ENCODE measurements around the gene PPFIBP1. TPM values are rescaled to one million over a fixed set of nuclear protein-coding genes. Genes with fewer than 3 reads are reported as not detected.

PPFIBP1 gene
- polyA plus RNA-seq, 2 of the 4 experiments (the other 2 are of a cell fraction) = 24.8 to 89.0 TPM

DNA sequence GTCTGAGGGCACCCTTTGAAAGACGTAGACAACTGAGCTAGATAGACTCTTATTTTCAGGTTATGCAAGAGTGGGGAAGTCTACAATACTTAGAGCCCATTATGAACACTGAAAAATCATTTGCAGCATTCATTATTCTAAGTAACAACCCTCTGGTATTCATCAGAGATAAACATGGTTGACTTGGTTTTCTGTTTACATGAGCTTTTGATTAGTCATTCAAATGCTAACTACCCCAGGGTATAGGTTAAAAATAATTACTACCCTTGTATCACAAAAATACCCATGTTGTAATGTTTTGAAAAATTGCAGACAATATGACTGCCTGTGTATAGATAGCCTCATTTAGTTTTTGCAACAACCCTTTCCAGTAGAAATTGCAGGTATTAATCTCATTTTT, 78.5 kb downstream of the PPFIBP1 start:
- Histone ChIP-seq H3K4me1 (peaks cover 13% of the 10 kb centered on the region), H3K27ac (no peak overlapping the region), H3K4me3 (no peak overlapping the region), H3K9me3 (peaks cover 8% of the 10 kb centered on the region; the same call in 1 of the 3 replicates), H3K4me2 (no peak overlapping the region)
- POLR2A ChIA-PET = interaction anchor here (1.0 kb wide), 1 partner anchor 79 kb away, joined by 3 read pairs; the partner anchor contains the start of gene PPFIBP1
- WGBS (ENCODE audit: missing lambda C conversion rate) = 77% methylated on average over 1 of the region's 1 CpG
- FAIRE-seq (no peak), ATAC-seq (no peak), DNase-seq (ENCODE audit: low read depth in 1 of 2, low spot score in 1 of 2) (no peak)
- TF ChIP-seq CBX2 (IDR thresholded peaks at IDR 0.05; ENCODE audit: borderline replicate concordance, low read depth) (no peak), CHD4 (IDR thresholded peaks at IDR 0.05; ENCODE audit: borderline replicate concordance) (no peak), ZFP36 (IDR thresholded peaks at IDR 0.05; ENCODE audit: borderline replicate concordance, partially characterized antibody) (no peak), TFCP2L1 (CRISPR knock-in tag; IDR thresholded peaks at IDR 0.05) (no peak), NFE2L2 (conservative IDR thresholded peaks at IDR 0.05; ENCODE audit: low read length) (no peak), HDAC2 (IDR thresholded peaks at IDR 0.05) (no peak), HOXB5 (CRISPR knock-in tag; IDR thresholded peaks at IDR 0.05) (no peak), HOXA7 (CRISPR knock-in tag; IDR thresholded peaks at IDR 0.05) (no peak), SMC3 (IDR thresholded peaks at IDR 0.05) (no peak), KDM1A (IDR thresholded peaks at IDR 0.05; ENCODE audit: low read depth) (no peak), EP300 (IDR thresholded peaks at IDR 0.05) (no peak), CHD2 (IDR thresholded peaks at IDR 0.05; ENCODE audit: low read length, partially characterized antibody) (no peak), RCOR1 (IDR thresholded peaks at IDR 0.05; ENCODE audit: low read depth, low read length) (no peak)
- CTCF ChIA-PET = interaction anchor here (0.5 to 1.1 kb wide), 2 partner anchors 11 to 818 kb away, joined by 3 read pairs; no protein-coding TSS in a partner anchor

DNA sequence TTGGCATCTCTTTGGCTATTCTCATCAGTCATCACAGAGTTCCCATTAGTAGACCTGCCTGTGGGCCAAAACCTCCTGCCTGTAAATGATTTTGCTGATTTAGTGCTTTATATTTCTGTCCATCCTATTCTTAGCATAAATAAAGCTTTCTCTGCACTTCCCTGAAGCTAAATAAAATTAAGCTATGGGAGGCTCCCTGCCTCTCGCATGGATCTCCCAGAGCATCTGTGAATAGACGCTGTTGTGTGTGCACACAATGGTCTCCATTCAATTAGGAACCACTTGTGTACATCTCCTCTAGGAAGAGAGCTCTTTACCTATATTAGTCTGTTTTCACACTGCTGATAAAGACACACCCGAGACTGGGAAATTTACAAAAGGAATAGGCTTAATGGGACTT, 80.4 kb downstream of the PPFIBP1 start:
- DNase-seq (ENCODE audit: low read depth in 1 of 2, low spot score in 1 of 2) (no peak), FAIRE-seq (no peak), ATAC-seq (no peak)
- WGBS (ENCODE audit: missing lambda C conversion rate) = 91% methylated on average over 3 of the region's 3 CpGs
- POLR2A ChIA-PET = no interaction called here
- H3K27ac ChIP-seq = no peak overlapping the region
- peaks cover 8% of the 10 kb centered on the region; the same call in 1 of the 3 replicates for H3K9me3 ChIP-seq
- TF ChIP-seq MAFK (IDR thresholded peaks at IDR 0.05; ENCODE audit: partially characterized antibody) (peak; percentile 20), FOSL2 (IDR thresholded peaks at IDR 0.05) (no peak), FOSL2 (CRISPR knock-in tag; IDR thresholded peaks at IDR 0.05) (no peak), FOSB (CRISPR knock-in tag; IDR thresholded peaks at IDR 0.05) (no peak), EP300 (IDR thresholded peaks at IDR 0.05) (no peak), ZNF302 (CRISPR knock-in tag; IDR thresholded peaks at IDR 0.05) (no peak), HDAC2 (IDR thresholded peaks at IDR 0.05) (no peak)
- CTCF ChIA-PET = interaction anchor here (1.1 kb wide), 1 partner anchor 8 kb away, joined by 3 read pairs; no protein-coding TSS in a partner anchor
- H3K4me2 ChIP-seq = no peak overlapping the region
- H3K4me3 ChIP-seq = no peak overlapping the region
- H3K4me1 ChIP-seq = peaks cover 18% of the 10 kb centered on the region

GRCh38 chr12:27606986-27607385, 83.0 kb downstream of the PPFIBP1 start:
- H3K9me3 ChIP-seq = peaks cover 8% of the 10 kb centered on the region; the same call in 1 of the 3 replicates
- TF ChIP-seq SREBF2 (IDR thresholded peaks at IDR 0.05) (no peak), MAFK (IDR thresholded peaks at IDR 0.05; ENCODE audit: partially characterized antibody) (peak; percentile 35)
- POLR2A ChIA-PET = no interaction called here
- CTCF ChIA-PET = interaction anchor here (1.5 kb wide), 1 partner anchor 28 kb away, joined by 4 read pairs; no protein-coding TSS in a partner anchor
- 2% methylated on average over 2 of the region's 2 CpGs for WGBS (ENCODE audit: missing lambda C conversion rate)
- peak overlapping the region in 1 of 2 experiments; percentile 11; a peak in 1 of 6 replicates for H3K27ac ChIP-seq
- DNase-seq (ENCODE audit: low read depth in 1 of 2, low spot score in 1 of 2) = no peak
- H3K4me1 ChIP-seq = peaks cover 44% of the 10 kb centered on the region
- no peak overlapping the region for H3K4me3 ChIP-seq
- no peak; a peak in 1 of 6 replicates for ATAC-seq
- FAIRE-seq = no peak
- peak overlapping the region; percentile 21 for H3K4me2 ChIP-seq

GRCh38 chr12:27607591-27607990, 83.6 kb downstream of the PPFIBP1 start:
- Histone ChIP-seq H3K27ac (peak overlapping the region in 1 of 2 experiments; percentile 11; a peak in 2 of 6 replicates), H3K9me3 (peaks cover 8% of the 10 kb centered on the region; the same call in 1 of the 3 replicates), H3K4me2 (no peak overlapping the region), H3K4me1 (peaks cover 47% of the 10 kb centered on the region), H3K4me3 (no peak overlapping the region)
- no peak for DNase-seq (ENCODE audit: low read depth in 1 of 2, low spot score in 1 of 2)
- no peak for ATAC-seq
- TF ChIP-seq GATA3 (IDR thresholded peaks at IDR 0.05; ENCODE audit: borderline replicate concordance) (no peak), TP53 (CRISPR knock-in tag; IDR thresholded peaks at IDR 0.05) (no peak), BHLHE40 (IDR thresholded peaks at IDR 0.05; ENCODE audit: low read depth, low read length) (no peak), FOSB (CRISPR knock-in tag; IDR thresholded peaks at IDR 0.05) (no peak)
- WGBS (ENCODE audit: missing lambda C conversion rate) = 98% methylated on average over 4 of the region's 4 CpGs
- no peak for FAIRE-seq
- ChIA-PET POLR2A (no interaction called here), CTCF (interaction anchor here (1.5 kb wide), 1 partner anchor 28 kb away, joined by 4 read pairs; no protein-coding TSS in a partner anchor)

Measured in A549 (cell line).